Transverse colon (tissue), 4 donors: Measurements from ENCODE around the gene THADA.

Experiments
- CTCF ChIP-seq, 5 experiments: fragments of 200-600 bp in 3 of 5; fragments of 450-650 bp in 2 of 5; sonication (generic) in 3 of 5; IDR thresholded peaks; 1 replicate in 2 of 5; 2 replicates in 3 of 5; pipeline ENCODE4 v1.5.1; 2016 to 2017; ENCODE audit warnings: antibody characterized with exemption in 5 of 5, inconsistent platforms in 3 of 5, mild to moderate bottlenecking in 2 of 5, moderate library complexity in 1 of 5
- EP300 ChIP-seq: sonication (generic); formaldehyde crosslinking; IDR thresholded peaks from one replicate; pipeline ENCODE4 v1.6.1; 2017; ENCODE audit warnings: antibody characterized with exemption, low read depth
- POLR2A ChIP-seq: fragments of 450-650 bp; IDR thresholded peaks from one replicate; pipeline ENCODE4 v1.6.1; 2016; ENCODE audit warnings: antibody characterized with exemption, mild to moderate bottlenecking, moderate library complexity
- POLR2AphosphoS5 ChIP-seq, 3 donors: sonication (generic); formaldehyde crosslinking; IDR thresholded peaks; one replicate each; pipeline ENCODE4 v1.6.1; 2016; ENCODE audit warnings: antibody characterized with exemption in 3 of 3

GRCh38 chr2:43196768-43197587, 398.9 kb downstream of the THADA start:
- TF ChIP-seq CTCF (IDR thresholded peaks at IDR 0.05) (no peak), POLR2A (no peak), POLR2AphosphoS5 (IDR thresholded peaks at IDR 0.05) (no peak), EP300 (no peak)
